ENCODE data around the gene KCNAB2.

KCNAB2 gene

GRCh38 chr1:6117624-6118023 lies 71.9 kb downstream of the KCNAB2 start:
- no peak for DNase-seq
- intact Hi-C loops (cut with DNase I), result no loop called here

- peak in 1 of 10 donors; percentile 8 for DNase-seq
- intact Hi-C loops (cut with DNase I), result no loop called here
These were observed 72.7 kb downstream of the KCNAB2 start for GRCh38 chr1:6118415-6118814.

GRCh38 chr1:6121021-6121421 lies 75.3 kb downstream of the KCNAB2 start:
- intact Hi-C loops (cut with DNase I), result no loop called here
- peak in 4 of 10 donors; percentile 18 to 75 (median 47) for DNase-seq

- DNase-seq, result peak in 4 of 10 donors; percentile 13 to 79 (median 68)
- intact Hi-C loops (cut with DNase I), result no loop called here
These were observed 76.1 kb downstream of the KCNAB2 start for GRCh38 chr1:6121651-6122370.

- intact Hi-C loops (cut with DNase I), result no loop called here
- peak in 2 of 10 donors; percentile 14 to 59 for DNase-seq
These were observed 77.4 kb downstream of the KCNAB2 start for GRCh38 chr1:6123083-6123482.

- peak in 3 of 10 donors; percentile 33 to 68 (median 42) for DNase-seq
- intact Hi-C loops (cut with DNase I), result no loop called here
These were observed 78.1 kb downstream of the KCNAB2 start for GRCh38 chr1:6123816-6124215.

GRCh38 chr1:6124341-6124740 lies 78.7 kb downstream of the KCNAB2 start:
- intact Hi-C loops (cut with DNase I), result no loop called here
- DNase-seq, result peak in 3 of 10 donors; percentile 31 to 68 (median 58)

DNA sequence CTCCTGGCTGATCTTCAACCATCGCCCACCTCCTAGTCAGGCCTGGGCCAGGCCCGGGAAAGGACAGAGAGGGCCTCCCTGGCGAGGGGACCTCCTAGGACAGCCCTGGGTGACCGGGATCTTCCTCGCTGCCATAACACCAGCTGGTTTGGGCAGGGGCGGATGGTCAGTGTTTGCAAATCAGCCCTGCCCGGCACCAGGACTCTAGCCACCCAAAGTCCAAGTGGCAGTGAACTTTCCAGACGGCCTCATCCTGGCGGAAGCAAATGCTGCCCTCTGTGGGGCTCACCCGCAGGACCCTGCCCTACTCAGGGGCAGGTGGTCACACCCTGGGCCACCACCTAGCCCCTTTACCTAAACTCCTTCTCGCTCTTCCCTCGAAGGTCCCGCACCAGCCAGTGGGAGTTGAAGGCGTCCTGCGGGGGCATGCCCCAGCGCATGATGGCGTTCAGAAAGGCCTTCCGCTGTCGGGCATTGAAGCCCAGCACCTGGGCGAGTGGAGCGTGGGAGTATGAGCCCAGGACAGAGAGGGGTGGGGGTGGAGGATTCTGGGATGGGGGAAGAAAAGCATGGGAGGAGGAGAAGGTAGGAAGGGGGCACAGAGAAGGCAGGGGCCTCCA lies 79.2 kb downstream of the KCNAB2 start:
- intact Hi-C loops (cut with DNase I), result no loop called here
- peak in 4 of 10 donors; percentile 14 to 58 (median 34) for DNase-seq

- intact Hi-C loops (cut with DNase I), result no loop called here
- peak in 4 of 10 donors; percentile 21 to 74 (median 56) for DNase-seq
These were observed 79.7 kb downstream of the KCNAB2 start for GRCh38 chr1:6125366-6125765.

DNA sequence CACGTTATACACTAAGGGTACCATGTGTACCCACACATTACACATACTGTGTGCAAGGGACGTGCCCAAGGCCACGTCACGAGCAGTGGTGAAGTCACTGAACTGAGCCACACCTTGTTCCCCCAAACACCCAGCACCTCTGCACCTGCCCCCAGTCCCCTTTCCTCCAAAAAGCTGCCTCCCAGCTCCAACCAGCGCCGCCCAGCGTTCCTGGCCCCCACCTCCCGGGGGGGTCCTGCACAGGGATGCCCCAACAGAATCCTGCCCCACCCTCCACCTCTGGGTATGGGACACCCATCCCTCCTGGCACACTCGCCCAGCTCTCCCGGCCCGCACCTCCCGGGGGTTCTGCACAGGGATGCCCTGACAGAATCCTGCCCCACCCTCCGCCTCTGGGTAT lies 80.3 kb downstream of the KCNAB2 start:
- intact Hi-C loops (cut with DNase I), result no loop called here
- peak in 3 of 10 donors; percentile 11 to 62 (median 62) for DNase-seq

DNA sequence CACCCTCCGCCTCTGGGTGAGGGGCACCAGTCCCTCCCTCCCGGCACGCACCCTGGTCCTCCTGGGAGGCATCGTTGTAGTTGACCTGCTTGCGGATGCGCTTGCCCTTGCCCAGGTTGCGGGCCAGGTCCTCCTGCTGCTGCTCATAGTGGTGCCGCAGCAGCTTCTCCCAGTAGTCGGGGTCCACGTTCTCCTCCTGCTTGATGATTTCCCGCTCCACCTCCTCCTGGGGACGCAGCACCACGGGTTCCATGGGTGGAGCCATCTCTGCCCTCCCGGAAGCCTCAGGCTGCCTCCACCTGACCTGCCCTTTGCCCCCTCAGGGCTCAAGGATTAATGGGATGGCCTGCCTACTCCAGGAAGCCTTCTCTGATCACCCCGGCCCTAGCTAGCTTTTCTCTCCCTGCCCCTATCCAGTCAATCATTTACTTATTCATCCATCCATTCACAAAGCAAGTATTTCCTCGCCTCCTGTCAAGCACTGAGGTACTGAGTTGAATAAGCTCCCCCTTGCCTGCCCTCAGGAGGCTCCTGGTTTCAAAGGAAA lies 80.9 kb downstream of the KCNAB2 start:
- intact Hi-C loops (cut with DNase I), result no loop called here
- peak in 4 of 10 donors; percentile 24 to 81 (median 48) for DNase-seq

GRCh38 chr1:6127587-6128163 lies 82.0 kb downstream of the KCNAB2 start:
- DNase-seq, result peak in 9 of 10 donors; percentile 34 to 93 (median 54)
- intact Hi-C loops (cut with DNase I), result no loop called here

DNA sequence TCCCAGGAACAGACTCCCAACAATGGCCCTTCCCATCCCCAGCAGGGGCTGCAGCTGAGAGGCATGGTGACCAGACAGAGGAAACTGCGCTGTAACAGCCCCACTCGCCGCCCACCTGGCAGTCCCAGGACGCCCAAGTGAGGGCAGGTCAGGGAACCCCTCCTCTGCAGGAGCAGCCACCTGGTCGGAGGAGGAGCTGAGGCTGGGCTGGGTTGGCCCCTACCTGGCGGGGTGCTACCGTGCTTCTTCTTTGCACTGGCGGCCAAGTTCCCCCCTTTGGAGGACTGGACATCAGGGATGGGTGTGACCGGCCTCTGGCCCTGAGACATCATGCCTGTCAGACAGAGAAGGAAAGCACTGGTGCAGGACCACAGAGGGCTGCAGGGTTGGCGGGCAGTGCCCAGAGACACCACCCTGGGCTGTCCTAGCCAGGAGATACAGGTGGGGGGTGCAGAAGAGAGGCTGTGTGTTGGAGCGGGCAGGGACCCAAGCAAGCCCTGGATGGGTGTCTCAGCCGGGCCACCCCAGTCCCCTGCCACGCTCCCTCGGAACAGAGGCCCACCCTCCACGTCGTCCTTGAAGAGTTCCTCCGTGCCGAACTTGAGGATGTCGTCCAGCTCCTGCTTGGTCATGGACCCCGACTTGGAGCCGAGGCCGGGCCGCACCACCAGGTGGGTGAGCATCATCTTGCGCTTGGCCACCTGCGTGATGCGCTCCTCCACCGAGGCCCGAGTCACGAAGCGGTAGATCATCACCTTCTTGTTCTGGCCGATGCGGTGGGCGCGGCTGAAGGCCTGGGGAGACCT lies 82.8 kb downstream of the KCNAB2 start:
- intact Hi-C loops (cut with DNase I), result no loop called here
- DNase-seq, result peak in 4 of 10 donors; percentile 25 to 83 (median 74)

DNA sequence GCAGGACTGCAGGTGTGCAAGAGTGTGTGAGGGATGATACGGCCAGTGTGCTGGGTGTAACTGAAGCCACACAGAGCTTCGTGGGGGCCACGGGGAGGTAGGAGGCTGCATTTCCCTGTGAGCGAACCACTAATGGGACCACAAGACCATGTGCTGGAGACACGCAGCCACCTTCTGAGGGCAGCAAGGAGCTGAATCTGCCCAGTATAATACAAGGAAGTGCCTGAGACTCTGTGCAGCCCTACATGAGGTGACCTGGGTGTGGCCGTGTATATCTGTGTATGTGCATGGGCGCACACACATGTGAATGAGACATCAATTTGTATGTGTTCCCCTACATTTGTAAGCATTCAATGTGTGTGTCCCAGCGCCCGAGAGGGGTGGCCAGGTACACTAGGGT lies 83.6 kb downstream of the KCNAB2 start:
- intact Hi-C loops (cut with DNase I), result no loop called here
- peak in 4 of 10 donors; percentile 4 to 49 (median 28) for DNase-seq

DNA sequence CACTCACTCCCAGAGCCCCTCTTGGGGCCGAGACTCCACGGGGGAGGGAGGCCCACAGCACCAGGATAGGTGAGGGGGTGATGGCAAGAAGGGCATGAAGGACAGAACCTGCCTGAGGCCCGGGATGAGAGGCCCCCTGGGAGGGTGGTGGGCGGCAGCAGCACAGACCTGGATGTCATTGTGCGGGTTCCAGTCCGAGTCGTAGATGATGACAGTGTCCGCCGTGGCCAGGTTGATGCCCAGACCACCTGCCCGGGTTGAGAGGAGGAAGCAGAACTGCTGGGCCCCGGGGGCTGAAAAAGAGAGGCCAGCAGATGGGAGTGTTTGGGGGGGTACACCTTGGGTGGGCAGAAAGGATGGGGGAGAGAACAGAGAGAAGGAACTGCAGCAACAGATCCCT lies 84.3 kb downstream of the KCNAB2 start:
- intact Hi-C loops (cut with DNase I), result no loop called here
- peak in 3 of 10 donors; percentile 22 to 65 (median 58) for DNase-seq

DNA sequence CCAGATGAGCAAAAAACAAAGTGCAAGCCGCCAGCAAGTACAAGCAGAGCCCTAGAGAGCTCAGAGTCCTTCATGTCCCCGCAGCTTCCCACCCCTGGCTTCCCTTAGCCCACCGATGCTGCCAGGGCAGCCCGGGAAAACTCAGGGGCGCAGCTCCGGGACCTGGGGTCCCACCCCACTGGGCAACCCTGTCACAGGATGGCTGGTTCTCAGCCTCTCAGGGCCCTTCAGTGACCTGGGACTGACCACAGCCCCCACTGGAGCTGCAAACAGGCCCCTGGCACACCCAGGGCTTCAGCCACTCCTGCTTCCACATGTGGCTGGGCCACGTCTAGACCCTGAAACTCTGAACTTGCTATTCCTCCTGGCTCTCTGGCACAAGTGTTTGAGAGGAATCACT lies 84.9 kb downstream of the KCNAB2 start:
- intact Hi-C loops (cut with DNase I), result no loop called here
- DNase-seq, result peak in 4 of 10 donors; percentile 2 to 61 (median 24)

GRCh38 chr1:6131561-6131960 lies 85.9 kb downstream of the KCNAB2 start:
- DNase-seq, result peak in 3 of 10 donors; percentile 38 to 57 (median 43)
- intact Hi-C loops (cut with DNase I), result no loop called here

DNA sequence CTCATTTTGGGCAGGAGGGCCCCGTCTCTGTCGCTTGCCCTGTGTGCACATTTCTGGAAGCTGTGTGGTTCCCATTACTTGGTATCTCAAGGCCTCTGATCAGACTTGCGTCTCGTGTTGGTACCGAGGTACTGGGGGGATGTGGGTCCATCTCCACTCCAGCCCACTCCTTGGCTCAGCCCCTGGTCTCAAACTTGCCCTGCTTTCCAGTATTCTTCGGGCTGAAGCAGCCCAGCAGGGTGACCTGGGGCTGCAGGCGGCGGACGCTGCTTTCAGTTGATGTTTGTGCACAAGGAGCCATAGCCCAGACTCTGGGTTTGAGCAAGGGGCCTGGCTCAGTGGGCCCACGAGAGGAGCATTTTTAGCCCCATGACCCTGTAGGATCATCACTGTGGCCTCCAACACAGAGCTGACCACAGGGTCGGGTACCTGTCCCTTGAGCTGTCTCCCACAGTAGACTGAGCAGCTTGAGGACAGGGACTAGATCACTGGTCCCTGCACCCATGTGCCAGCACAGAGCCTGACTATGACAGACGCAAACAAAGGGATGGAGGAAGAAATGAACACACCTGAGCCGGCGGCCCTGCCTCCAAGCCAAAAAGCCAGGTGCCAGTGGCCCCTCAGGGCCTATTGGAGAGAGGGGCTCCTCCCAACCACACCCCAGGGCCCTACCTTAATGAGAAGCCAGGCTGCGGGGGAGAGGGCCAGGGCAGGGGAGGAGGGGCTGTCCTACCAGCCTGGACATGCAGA lies 87.6 kb downstream of the KCNAB2 start:
- peak in 3 of 10 donors; percentile 42 to 70 (median 61) for DNase-seq
- intact Hi-C loops (cut with DNase I), result no loop called here

DNA sequence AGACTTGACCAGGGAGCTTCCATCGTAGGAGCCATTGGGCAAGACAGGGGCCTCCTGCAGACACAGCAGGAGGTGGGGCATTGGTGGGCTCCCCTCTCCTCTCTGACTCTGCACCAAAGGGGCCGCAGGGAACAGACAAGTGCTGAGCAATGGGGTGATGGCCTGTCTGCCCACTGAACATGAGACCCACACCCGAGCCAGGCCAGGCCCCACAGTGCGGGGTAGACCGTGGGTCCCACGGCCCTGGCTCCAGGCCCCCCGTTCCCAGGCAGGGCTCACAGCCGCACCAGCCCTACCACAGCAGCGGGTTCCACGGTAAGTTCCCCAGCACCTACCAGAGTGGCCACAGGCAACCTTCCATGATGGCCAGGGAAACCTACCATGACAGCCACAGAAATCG lies 88.5 kb downstream of the KCNAB2 start:
- intact Hi-C loops (cut with DNase I), result no loop called here
- peak in 3 of 10 donors; percentile 45 to 66 (median 55) for DNase-seq
